ENCODE measurements around the gene NALCN. TPM values are rescaled to one million over a fixed set of nuclear protein-coding genes. Genes with fewer than 3 reads are reported as not detected.

NALCN gene
- total RNA-seq, 3 donors from 2014 or later, result 0.10 to 1.4 (median 0.12) TPM

DNA sequence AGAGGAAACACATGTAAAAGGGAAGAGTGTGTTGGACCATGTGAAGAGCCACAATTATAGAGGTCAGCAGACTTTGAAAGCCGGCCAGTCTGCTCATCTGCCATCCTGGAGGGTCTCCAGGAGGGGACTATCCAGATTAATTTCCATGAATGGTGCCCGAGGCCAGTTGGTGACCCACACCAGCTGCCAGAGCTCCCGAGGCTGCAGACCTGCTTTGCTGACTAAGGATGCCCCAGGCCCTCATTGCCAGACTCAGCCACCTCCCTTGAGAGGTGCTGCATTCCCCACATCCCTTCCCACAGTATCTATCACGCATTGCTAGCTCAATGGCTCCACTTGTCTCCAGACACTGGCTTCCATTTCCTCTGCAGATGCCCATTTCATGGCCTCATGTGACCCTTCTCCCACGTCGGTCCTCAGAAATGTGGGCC is 110.3 kb downstream of the NALCN start:
- TF ChIP-seq, protein P1, sequence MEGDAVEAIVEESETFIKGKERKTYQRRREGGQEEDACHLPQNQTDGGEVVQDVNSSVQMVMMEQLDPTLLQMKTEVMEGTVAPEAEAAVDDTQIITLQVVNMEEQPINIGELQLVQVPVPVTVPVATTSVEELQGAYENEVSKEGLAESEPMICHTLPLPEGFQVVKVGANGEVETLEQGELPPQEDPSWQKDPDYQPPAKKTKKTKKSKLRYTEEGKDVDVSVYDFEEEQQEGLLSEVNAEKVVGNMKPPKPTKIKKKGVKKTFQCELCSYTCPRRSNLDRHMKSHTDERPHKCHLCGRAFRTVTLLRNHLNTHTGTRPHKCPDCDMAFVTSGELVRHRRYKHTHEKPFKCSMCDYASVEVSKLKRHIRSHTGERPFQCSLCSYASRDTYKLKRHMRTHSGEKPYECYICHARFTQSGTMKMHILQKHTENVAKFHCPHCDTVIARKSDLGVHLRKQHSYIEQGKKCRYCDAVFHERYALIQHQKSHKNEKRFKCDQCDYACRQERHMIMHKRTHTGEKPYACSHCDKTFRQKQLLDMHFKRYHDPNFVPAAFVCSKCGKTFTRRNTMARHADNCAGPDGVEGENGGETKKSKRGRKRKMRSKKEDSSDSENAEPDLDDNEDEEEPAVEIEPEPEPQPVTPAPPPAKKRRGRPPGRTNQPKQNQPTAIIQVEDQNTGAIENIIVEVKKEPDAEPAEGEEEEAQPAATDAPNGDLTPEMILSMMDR (IDR thresholded peaks at IDR 0.05), result no peak
- Histone ChIP-seq H3K9me3 (no peaks in the 10 kb centered on the region), H3K4me1 (ENCODE audit: low read depth) (no peaks in the 10 kb centered on the region), H3K4me3 (no peak overlapping the region), H3K36me3 (ENCODE audit: low read depth) (no peaks in the 10 kb centered on the region)
- no peak for DNase-seq
- no peak for ATAC-seq
- intact Hi-C loops (cut with DNase I, micrococcal nuclease), result no loop called here

DNA sequence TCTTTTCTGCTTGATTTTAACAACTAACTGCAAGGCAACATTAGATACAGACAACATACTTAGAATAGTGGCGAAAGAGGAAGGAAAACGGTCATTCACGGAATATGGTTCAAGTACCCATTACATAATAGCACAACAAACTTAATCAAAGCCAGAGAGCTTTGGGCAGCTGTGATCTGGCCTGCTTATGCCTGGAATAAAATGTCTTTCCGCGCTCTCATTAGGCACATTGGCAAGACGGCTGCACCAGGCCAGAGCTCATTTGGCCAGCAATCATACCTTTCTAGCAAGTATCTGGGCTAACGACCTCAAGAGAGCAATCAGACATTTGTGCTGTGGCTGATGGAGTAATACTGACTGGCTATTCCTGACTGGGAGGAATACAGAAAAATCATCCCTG is 112.8 kb downstream of the NALCN start:
- no peaks in the 10 kb centered on the region for H3K9me3 ChIP-seq
- TF ChIP-seq, protein P1 (IDR thresholded peaks at IDR 0.05), result no peak
- ATAC-seq, result no peak

DNA sequence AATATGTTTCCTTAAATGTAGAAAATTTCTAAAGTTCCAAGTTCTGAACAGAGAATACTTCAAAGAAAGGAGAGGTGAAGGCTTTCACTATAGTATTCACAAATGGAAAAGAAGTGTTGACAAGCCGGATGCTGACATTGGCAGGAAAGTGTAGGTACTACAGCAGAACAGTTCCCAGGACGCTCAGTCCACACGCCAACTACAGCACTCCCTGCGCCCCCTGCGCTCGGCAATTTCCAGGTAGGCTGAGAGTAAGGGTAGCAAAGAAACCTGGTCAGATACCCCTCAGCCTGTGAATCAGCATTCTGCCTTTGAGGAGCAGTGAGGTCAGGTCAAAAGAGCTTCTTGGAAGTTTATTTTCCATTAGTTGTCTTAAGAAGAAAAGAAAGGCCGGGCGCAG is 115.3 kb downstream of the NALCN start:
- no peaks in the 10 kb centered on the region for H3K9me3 ChIP-seq
- intact Hi-C loops (cut with DNase I, micrococcal nuclease), result no loop called here
- TF ChIP-seq, protein P1 (IDR thresholded peaks at IDR 0.05), result no peak
- no peaks in the 10 kb centered on the region for H3K4me1 ChIP-seq (ENCODE audit: low read depth)
- DNase-seq (no peak), ATAC-seq (no peak)
- no peaks in the 10 kb centered on the region for H3K36me3 ChIP-seq (ENCODE audit: low read depth)
- no peak overlapping the region for H3K4me3 ChIP-seq

More for the DNA sequence above, 112.8 kb downstream of the NALCN start:
- Histone ChIP-seq H3K4me1 (ENCODE audit: low read depth) (no peaks in the 10 kb centered on the region), H3K4me3 (no peak overlapping the region), H3K36me3 (ENCODE audit: low read depth) (no peaks in the 10 kb centered on the region)
- intact Hi-C loops (cut with DNase I, micrococcal nuclease), result no loop called here
- no peak for DNase-seq

DNA sequence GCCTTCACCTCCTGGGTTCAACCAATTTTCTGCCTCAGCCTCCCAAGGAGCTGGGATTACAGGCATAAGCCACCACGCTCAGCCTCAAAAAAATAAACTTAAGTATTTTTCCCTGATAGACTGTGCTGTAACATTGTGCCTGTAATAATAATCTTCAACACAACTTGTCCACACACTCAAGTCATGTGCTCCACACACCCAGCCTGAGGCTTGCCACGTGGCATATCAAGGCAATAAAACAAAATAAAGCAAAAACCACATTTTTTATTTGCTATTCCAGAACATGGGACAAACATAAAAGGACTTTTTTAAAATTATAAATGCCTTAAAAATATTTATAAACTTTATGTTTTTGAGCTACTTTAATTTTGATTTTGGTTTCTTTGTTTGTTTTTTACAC is 115.8 kb downstream of the NALCN start:
- Histone ChIP-seq H3K36me3 (ENCODE audit: low read depth) (no peaks in the 10 kb centered on the region), H3K4me1 (ENCODE audit: low read depth) (no peaks in the 10 kb centered on the region), H3K9me3 (no peaks in the 10 kb centered on the region), H3K4me3 (no peak overlapping the region)
- no peak for ATAC-seq
- TF ChIP-seq, protein P1 (IDR thresholded peaks at IDR 0.05), result no peak
- no peak for DNase-seq
- intact Hi-C loops (cut with DNase I, micrococcal nuclease), result no loop called here

DNA sequence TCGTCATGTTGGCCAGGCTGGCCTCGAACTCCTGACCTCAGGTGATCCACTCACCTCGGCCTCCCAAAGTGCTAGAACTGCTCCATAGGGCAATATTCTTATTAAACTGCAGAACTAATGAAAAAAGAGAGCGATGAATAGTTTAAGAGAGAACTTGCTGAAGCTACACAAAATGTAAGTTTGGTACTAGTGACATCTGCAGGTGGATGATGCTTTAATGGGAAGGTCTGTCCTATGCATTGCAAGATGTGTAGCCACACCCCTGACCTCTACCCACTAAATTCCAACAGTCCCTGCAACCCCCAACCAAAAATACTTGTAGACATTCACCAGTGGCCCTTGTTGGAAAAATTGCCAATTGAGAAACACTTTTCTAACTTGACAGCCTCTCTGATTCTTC is 117.8 kb downstream of the NALCN start:
- ATAC-seq, result no peak
- no peaks in the 10 kb centered on the region for H3K9me3 ChIP-seq
- H3K4me3 ChIP-seq, result no peak overlapping the region
- intact Hi-C loops (cut with DNase I, micrococcal nuclease), result no loop called here
- H3K36me3 ChIP-seq (ENCODE audit: low read depth), result no peaks in the 10 kb centered on the region
- DNase-seq, result no peak
- TF ChIP-seq, protein P1 (IDR thresholded peaks at IDR 0.05), result no peak
- no peaks in the 10 kb centered on the region for H3K4me1 ChIP-seq (ENCODE audit: low read depth)

DNA sequence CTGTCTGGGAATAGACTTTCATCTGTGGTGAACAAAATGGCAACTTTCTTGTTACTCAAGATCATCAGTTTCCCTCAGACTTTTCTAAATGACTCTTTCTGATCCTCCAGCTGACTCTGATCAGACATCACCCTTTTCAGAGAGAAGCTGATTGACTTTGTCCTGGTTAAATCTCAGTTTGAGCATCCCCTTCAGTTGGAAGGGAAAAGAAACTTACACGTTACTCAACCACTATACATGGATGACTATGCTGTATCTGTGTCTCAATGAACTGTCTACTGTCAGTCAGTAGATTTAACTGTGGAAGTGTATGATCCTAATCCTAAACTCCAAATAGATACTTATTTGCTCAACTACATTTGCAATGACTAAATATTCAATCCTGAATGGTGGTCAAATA is 118.5 kb downstream of the NALCN start:
- TF ChIP-seq, protein P1 (IDR thresholded peaks at IDR 0.05), result no peak
- no peaks in the 10 kb centered on the region for H3K9me3 ChIP-seq
- no peaks in the 10 kb centered on the region for H3K4me1 ChIP-seq (ENCODE audit: low read depth)
- no peak overlapping the region for H3K4me3 ChIP-seq
- H3K36me3 ChIP-seq (ENCODE audit: low read depth), result no peaks in the 10 kb centered on the region
- ATAC-seq (no peak), DNase-seq (no peak)
- intact Hi-C loops (cut with DNase I, micrococcal nuclease), result no loop called here
